ENCODE results near the gene UQCR10.

DNA sequence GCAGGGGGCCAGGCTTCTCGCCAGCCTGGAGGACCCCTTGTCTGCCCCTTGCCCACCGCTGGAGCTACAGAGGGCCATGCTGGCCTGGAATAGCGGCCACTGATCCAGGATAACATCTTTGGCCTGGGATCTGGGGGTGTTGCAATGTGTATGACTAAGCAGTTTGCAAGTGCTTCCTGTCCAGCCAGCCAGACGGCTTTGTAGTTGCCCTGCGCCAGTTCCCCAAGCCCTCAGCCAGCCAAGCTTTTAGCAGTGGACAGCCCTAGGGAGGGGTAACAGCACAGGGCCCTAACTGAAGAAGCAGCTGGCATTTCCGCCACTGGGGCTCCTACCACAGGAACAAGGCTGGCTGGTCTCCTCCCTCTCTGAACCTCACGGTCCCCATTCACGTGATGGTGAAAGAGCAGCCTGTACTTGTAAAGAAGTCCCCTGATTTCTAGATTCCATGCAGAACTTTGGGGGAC lies 32.1 kb downstream of the UQCR10 start:
- TF ChIP-seq, protein P1, sequence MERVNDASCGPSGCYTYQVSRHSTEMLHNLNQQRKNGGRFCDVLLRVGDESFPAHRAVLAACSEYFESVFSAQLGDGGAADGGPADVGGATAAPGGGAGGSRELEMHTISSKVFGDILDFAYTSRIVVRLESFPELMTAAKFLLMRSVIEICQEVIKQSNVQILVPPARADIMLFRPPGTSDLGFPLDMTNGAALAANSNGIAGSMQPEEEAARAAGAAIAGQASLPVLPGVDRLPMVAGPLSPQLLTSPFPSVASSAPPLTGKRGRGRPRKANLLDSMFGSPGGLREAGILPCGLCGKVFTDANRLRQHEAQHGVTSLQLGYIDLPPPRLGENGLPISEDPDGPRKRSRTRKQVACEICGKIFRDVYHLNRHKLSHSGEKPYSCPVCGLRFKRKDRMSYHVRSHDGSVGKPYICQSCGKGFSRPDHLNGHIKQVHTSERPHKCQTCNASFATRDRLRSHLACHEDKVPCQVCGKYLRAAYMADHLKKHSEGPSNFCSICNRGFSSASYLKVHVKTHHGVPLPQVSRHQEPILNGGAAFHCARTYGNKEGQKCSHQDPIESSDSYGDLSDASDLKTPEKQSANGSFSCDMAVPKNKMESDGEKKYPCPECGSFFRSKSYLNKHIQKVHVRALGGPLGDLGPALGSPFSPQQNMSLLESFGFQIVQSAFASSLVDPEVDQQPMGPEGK (CRISPR knock-in tag; IDR thresholded peaks at IDR 0.05; ENCODE audit: borderline replicate concordance): no peak
- TF ChIP-seq ZFP30 (CRISPR knock-in tag; IDR thresholded peaks at IDR 0.05) (no peak), ZFP3 (CRISPR knock-in tag; IDR thresholded peaks at IDR 0.05) (no peak), ISL1 (CRISPR knock-in tag; IDR thresholded peaks at IDR 0.05) (peak; percentile 66), ARNTL (CRISPR knock-in tag; IDR thresholded peaks at IDR 0.05; ENCODE audit: borderline replicate concordance, low read depth) (no peak), CREB5 (CRISPR knock-in tag; IDR thresholded peaks at IDR 0.05; ENCODE audit: low read depth) (no peak; the same call in 1 of the 2 replicates), ZNF70 (CRISPR knock-in tag; IDR thresholded peaks at IDR 0.05) (no peak), CSDC2 (CRISPR knock-in tag; IDR thresholded peaks at IDR 0.05) (peak; percentile 86), TCF4 (CRISPR knock-in tag; IDR thresholded peaks at IDR 0.05; ENCODE audit: borderline replicate concordance) (no peak), GLIS3 (CRISPR knock-in tag; IDR thresholded peaks at IDR 0.05) (no peak)
- TF ChIP-seq, protein P2, sequence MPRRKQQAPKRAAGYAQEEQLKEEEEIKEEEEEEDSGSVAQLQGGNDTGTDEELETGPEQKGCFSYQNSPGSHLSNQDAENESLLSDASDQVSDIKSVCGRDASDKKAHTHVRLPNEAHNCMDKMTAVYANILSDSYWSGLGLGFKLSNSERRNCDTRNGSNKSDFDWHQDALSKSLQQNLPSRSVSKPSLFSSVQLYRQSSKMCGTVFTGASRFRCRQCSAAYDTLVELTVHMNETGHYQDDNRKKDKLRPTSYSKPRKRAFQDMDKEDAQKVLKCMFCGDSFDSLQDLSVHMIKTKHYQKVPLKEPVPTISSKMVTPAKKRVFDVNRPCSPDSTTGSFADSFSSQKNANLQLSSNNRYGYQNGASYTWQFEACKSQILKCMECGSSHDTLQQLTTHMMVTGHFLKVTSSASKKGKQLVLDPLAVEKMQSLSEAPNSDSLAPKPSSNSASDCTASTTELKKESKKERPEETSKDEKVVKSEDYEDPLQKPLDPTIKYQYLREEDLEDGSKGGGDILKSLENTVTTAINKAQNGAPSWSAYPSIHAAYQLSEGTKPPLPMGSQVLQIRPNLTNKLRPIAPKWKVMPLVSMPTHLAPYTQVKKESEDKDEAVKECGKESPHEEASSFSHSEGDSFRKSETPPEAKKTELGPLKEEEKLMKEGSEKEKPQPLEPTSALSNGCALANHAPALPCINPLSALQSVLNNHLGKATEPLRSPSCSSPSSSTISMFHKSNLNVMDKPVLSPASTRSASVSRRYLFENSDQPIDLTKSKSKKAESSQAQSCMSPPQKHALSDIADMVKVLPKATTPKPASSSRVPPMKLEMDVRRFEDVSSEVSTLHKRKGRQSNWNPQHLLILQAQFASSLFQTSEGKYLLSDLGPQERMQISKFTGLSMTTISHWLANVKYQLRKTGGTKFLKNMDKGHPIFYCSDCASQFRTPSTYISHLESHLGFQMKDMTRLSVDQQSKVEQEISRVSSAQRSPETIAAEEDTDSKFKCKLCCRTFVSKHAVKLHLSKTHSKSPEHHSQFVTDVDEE (CRISPR knock-in tag; IDR thresholded peaks at IDR 0.05): peak; percentile 52; the same call in 1 of the 2 replicates

Measured in SK-N-SH treated with all-trans-retinoic acid at 6 μM for 48 hours (cell line).